HEK293T (cell line): ENCODE measurements around the gene ZMYND12.

Experiments used
- CTCF ChIA-PET: fragments of 350-600 bp; formaldehyde crosslinking; extraction: SDS; loops from one replicate; lab custom pipeline; 2021; ENCODE audit warnings: antibody characterized with exemption, inconsistent platforms; lab: Yijun Ruan, JAX
- POLR2A ChIA-PET: fragments of 350-600 bp; formaldehyde crosslinking; extraction: SDS; loops from one replicate; lab custom pipeline; 2020; ENCODE audit warnings: antibody characterized with exemption, inconsistent platforms; lab: Yijun Ruan, JAX
- DNase-seq: peaks from one replicate; pipeline ENCODE4 v3.0.0; 2012; ENCODE audit warnings: mixed read lengths; ENCODE audit errors: extremely low spot score
- ARNT ChIP-seq: fragments of 450-650 bp; IDR thresholded peaks from 2 replicates; pipeline ENCODE4 v1.6.1; 2017; ENCODE audit warnings: mild to moderate bottlenecking
- BHLHE40 ChIP-seq: fragments of 450-650 bp; IDR thresholded peaks from 2 replicates; pipeline ENCODE4 v1.6.1; 2016; ENCODE audit warnings: mild to moderate bottlenecking, moderate library complexity, borderline replicate concordance
- CTBP1 ChIP-seq: fragments of 450-650 bp; IDR thresholded peaks from 2 replicates; pipeline ENCODE4 v1.6.1; 2016; ENCODE audit warnings: borderline replicate concordance
- ELF4 ChIP-seq: fragments of 450-650 bp; IDR thresholded peaks from 2 replicates; pipeline ENCODE4 v1.6.1; 2017; ENCODE audit warnings: antibody characterized with exemption
- FOXA1 ChIP-seq: fragments of 450-650 bp; IDR thresholded peaks from 2 replicates; pipeline ENCODE4 v1.6.1; 2016; ENCODE audit warnings: mild to moderate bottlenecking
- FOXK2 ChIP-seq: fragments of 450-650 bp; IDR thresholded peaks from 2 replicates; pipeline ENCODE4 v1.6.1; 2016; ENCODE audit warnings: mild to moderate bottlenecking
- FOXM1 ChIP-seq: fragments of 450-650 bp; IDR thresholded peaks from 2 replicates; pipeline ENCODE4 v1.6.1; 2017; ENCODE audit warnings: mild to moderate bottlenecking, borderline replicate concordance
- HDGF ChIP-seq: fragments of 450-650 bp; IDR thresholded peaks from 2 replicates; pipeline ENCODE4 v1.6.1; 2017; ENCODE audit warnings: antibody characterized with exemption, borderline replicate concordance
- L3MBTL2 ChIP-seq: fragments of 450-650 bp; conservative IDR thresholded peaks from 2 replicates; pipeline ENCODE4 v1.6.1; 2016; ENCODE audit warnings: mild to moderate bottlenecking
- LEF1 ChIP-seq: fragments of 450-650 bp; IDR thresholded peaks from 2 replicates; pipeline ENCODE4 v1.6.1; 2017; ENCODE audit warnings: mild to moderate bottlenecking, borderline replicate concordance
- NFRKB ChIP-seq: fragments of 450-650 bp; IDR thresholded peaks from 2 replicates; pipeline ENCODE4 v1.6.1; 2016; ENCODE audit warnings: mild to moderate bottlenecking, moderate library complexity
- SP1 ChIP-seq: fragments of 450-650 bp; IDR thresholded peaks from 2 replicates; pipeline ENCODE4 v1.6.1; 2017
- SUZ12 ChIP-seq: fragments of 450-650 bp; IDR thresholded peaks from 2 replicates; pipeline ENCODE4 v1.6.1; 2016; ENCODE audit warnings: mild to moderate bottlenecking
- TARDBP ChIP-seq: fragments of 450-650 bp; IDR thresholded peaks from 2 replicates; pipeline ENCODE4 v1.6.1; 2016
- ZNF384 ChIP-seq: fragments of 450-650 bp; IDR thresholded peaks from 2 replicates; pipeline ENCODE4 v1.6.1; 2016
- TF ChIP-seq, protein P1 (sequence below): fragments of 450-650 bp; IDR thresholded peaks from 2 replicates; pipeline ENCODE4 v1.6.1; 2016

ZMYND12 gene

DNA sequence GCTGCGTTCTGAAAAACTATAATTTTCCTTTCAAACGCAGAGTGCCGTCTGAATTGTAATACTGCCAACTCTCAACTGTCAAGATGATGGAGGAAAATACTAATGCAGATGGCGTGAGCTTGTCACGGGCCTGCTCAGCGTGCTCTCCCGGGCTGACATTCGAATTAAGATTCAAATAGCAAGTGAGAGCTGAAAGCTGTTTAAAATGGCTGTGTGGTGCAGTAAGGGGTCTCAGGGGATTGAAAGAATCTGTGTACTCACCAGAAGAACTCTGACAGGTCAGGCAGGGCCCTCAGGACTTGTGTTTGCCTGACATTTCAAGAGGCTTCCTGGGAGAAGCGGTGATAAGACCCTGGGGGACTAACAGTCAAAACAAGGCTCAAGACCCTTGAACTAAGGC lies 33.1 kb downstream of the ZMYND12 start:
- DNase-seq = no peak
- CTCF ChIA-PET = no interaction called here
- TF ChIP-seq CTBP1 = no peak
- TF ChIP-seq TARDBP = no peak
- POLR2A ChIA-PET = no interaction called here

DNA sequence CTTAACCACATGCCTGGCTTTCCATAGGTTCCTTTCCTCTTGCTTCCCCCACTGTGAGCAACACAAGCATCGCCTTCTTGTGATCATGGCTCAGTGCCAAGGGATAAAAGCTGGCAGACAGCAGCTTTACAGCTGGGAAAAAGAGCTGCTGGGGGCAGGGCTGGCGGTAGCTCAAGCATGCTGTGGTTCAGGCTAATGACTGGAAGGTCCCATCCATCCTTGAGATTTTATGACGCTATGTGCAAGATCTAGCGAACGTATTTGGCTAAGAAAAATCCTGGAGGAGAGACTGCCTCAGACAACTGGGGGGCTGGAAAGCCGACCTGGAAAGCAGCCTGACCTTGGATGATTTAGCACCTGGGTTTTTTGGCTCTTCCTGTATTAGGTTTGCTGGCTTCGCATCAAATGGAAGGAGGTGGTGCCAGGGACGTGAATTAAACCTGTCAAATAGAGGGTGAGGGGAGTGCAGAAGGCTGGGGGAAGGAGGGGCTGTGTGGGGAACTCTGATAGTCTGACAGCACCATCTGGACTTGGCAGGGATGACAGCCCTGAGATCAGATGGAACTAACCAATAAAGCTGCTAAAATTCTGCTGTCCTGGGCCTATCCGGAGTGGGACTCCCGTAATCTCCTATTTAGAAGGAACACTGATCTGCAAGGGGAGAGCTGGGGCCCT lies 34.8 kb downstream of the ZMYND12 start:
- ChIA-PET POLR2A (interaction anchor here (1.2 kb wide), 1 partner anchor 31 kb away, joined by 3 read pairs; no protein-coding TSS in a partner anchor), CTCF (no interaction called here)
- TF ChIP-seq CTBP1 = no peak
- TF ChIP-seq, protein P1, sequence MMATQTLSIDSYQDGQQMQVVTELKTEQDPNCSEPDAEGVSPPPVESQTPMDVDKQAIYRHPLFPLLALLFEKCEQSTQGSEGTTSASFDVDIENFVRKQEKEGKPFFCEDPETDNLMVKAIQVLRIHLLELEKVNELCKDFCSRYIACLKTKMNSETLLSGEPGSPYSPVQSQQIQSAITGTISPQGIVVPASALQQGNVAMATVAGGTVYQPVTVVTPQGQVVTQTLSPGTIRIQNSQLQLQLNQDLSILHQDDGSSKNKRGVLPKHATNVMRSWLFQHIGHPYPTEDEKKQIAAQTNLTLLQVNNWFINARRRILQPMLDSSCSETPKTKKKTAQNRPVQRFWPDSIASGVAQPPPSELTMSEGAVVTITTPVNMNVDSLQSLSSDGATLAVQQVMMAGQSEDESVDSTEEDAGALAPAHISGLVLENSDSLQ = 0 out of 2 replicates have a peak, but pooled peaks have one; percentile 6
- peak; percentile 52 for DNase-seq

DNA sequence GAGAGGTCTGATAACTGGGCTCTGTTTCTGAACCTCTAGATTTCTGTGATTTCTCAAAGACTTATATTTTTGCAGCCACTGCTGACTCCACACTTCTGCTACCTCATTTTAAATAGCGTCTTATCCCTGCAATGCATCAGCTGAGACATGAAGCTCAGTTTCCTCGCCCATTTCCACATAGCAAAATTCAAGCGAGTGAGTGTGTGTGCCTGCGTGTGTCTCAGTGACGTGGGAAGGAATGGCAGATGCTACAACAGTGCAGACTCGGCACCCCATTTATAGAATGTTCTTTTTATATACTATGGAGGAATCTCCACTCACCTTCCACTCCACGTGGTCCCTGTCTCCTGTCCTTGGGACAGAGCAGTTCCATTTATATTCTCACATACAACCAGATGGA lies 35.7 kb downstream of the ZMYND12 start:
- no peak for DNase-seq
- POLR2A ChIA-PET = no interaction called here
- CTCF ChIA-PET = no interaction called here
- no peak for TF ChIP-seq LEF1
- no peak for TF ChIP-seq CTBP1
- TF ChIP-seq FOXK2 = no peak

DNA sequence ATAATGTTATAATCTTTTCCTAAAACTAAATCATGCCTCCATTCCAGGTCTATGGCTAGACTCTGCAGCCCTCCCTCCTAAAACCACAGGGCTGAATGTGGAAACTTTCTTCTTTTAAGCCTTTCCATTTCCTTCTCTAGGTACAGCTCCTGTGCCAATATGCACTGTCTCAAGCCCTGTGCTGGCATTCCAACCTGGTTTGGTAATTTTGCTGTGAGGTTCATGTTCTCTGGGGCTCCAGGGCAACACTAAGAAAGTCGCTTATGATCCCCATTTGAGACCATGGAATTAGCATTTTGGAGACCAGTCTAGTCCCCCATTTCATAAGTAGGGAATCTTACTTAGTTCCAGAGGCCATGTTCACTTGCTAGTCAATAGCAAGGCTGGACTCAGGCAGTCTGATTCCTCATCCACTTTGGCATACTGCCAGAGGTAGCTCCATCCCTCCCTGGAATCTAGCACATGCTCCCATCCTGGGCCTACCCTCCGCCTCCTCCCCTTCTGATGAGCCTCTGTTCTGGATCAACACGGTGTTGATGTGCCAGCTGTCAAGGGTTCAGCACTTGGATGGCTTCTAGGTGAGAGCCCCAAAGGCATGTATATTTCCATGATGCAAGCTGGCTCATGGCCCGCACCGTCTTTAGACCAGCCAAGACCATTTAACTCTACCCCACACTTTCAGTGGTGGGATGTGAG lies 36.5 kb downstream of the ZMYND12 start:
- TF ChIP-seq BHLHE40 (no peak), ELF4 (no peak), FOXA1 (no peak), FOXK2 (no peak), CTBP1 (no peak), ARNT (no peak), FOXM1 (no peak), SUZ12 (no peak), HDGF (no peak), ZNF384 (no peak), L3MBTL2 (no peak), SP1 (no peak), TARDBP (no peak)
- TF ChIP-seq, protein P1 = no peak
- POLR2A ChIA-PET = no interaction called here
- DNase-seq = no peak
- CTCF ChIA-PET = no interaction called here

DNA sequence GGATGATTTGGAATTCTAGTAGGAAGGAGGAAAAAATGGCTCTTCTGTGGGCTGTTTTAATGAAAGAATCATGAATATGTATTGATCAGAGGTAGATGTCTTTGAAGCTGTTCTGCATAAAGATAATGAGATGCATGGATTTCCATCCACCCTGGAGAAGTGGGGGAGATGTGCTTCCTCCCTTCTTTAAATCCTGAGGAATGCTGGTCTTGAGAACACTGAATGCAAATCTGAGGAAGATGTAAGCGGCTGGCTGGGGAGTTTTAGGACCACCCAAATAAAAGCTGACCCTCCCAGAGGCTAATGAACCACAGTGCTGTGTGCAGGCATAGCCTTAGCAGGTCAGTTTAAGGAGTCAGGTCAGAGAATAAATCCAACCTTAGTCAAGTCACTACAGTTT lies 37.3 kb downstream of the ZMYND12 start:
- POLR2A ChIA-PET = no interaction called here

DNA sequence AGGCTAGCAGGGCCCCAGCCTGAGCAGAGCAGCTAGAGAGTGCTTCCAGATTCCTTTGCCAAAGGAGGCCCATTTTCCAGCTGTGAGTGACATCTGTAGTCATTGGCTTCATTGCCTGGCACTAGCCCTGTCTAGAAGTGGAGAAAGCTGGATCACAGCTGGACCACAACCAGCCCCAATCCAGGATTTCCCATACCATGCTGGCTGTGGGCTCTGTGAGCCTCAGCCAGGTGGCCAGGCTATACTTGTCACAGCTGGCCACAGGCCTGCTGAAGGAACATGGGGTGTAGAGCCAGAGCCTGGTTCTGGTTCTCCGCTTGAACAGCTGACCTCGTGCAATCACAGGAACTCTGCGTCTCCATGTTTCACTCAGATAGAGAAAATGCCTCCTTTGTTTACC lies 38.7 kb downstream of the ZMYND12 start:
- POLR2A ChIA-PET = no interaction called here
- TF ChIP-seq ARNT (no peak), FOXK2 (no peak), TARDBP (no peak), HDGF (no peak)
- TF ChIP-seq, protein P1 = no peak
- CTCF ChIA-PET = no interaction called here
- no peak for DNase-seq

More for the DNA sequence above, 37.3 kb downstream of the ZMYND12 start:
- DNase-seq = no peak
- CTCF ChIA-PET = no interaction called here
- TF ChIP-seq FOXK2 (no peak), BHLHE40 (no peak), ELF4 (no peak), NFRKB (no peak)

DNA sequence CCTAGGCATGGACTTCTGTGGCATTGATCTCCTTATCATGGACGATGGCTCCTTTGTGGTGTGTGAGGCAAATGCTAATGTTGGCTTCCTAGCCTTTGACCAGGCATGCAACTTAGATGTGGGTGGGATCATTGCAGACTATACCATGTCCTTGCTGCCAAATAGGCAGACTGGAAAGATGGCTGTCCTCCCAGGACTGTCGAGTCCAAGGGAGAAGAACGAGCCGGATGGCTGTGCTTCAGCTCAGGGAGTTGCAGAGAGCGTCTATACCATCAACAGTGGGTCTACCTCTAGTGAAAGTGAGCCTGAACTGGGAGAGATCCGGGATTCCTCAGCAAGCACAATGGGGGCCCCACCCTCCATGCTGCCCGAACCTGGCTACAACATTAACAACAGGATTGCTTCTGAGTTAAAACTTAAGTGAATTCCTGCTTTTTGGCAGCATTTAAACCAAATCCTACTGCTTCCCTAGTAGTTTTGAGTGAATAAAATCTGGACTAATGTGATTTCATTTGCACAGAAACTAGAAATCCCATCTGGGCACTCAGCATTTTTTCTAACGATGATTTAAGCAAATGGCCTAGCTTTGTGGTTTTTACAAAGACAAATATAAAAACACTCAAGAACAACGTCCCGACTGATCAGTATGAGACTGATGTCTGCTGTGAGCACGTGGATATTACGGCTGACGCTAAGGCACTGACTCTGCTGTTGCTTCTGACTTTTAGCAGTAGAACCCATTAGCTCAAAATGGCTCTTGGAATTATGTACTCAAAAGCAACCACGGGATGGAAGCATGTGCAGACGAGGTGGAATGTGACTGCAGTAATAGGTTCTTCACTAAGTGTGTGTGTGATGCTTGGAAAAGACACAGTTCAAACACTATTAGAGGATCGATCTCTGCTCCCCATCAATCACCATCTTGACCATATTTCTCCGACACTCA lies 41.0 kb downstream of the ZMYND12 start:
- POLR2A ChIA-PET = no interaction called here
- no peak for TF ChIP-seq LEF1
- no peak for TF ChIP-seq SP1
- no peak for TF ChIP-seq FOXM1
- TF ChIP-seq TARDBP = no peak
- no peak for TF ChIP-seq BHLHE40
- TF ChIP-seq FOXK2 = no peak
- no peak for TF ChIP-seq ARNT
- no peak for TF ChIP-seq CTBP1
- TF ChIP-seq SUZ12 = no peak
- TF ChIP-seq ELF4 = no peak
- no peak for TF ChIP-seq HDGF
- TF ChIP-seq ZNF384 = no peak
- no peak for TF ChIP-seq FOXA1
- no peak for TF ChIP-seq L3MBTL2
- no peak for TF ChIP-seq NFRKB
- TF ChIP-seq, protein P1 = no peak
- CTCF ChIA-PET = no interaction called here
- no peak for DNase-seq
